HCEC 1CT (cell line): ENCODE measurements around the gene BFSP1.

Source experiments
- DNase-seq: peaks from one replicate; pipeline ENCODE4 v3.0.0-alpha.2; 2017

BFSP1 gene

GRCh38 chr20:17556837-17557674 is 25.9 kb upstream of the BFSP1 start:
- no peak for DNase-seq

GRCh38 chr20:17555106-17555505 is 23.9 kb upstream of the BFSP1 start:
- DNase-seq = no peak

- no peak for DNase-seq
Measured at GRCh38 chr20:17549131-17549530, 18.0 kb upstream of the BFSP1 start.

GRCh38 chr20:17545127-17545526 is 13.9 kb upstream of the BFSP1 start:
- no peak for DNase-seq

GRCh38 chr20:17543531-17544131 is 12.5 kb upstream of the BFSP1 start:
- peak; percentile 68 for DNase-seq

GRCh38 chr20:17542993-17543412 is 11.8 kb upstream of the BFSP1 start:
- peak; percentile 72 for DNase-seq

GRCh38 chr20:17542481-17542880 is 11.3 kb upstream of the BFSP1 start:
- DNase-seq = no peak

GRCh38 chr20:17541996-17542395 is 10.8 kb upstream of the BFSP1 start:
- peak; percentile 92 for DNase-seq

GRCh38 chr20:17541596-17541995 is 10.4 kb upstream of the BFSP1 start:
- DNase-seq = no peak

GRCh38 chr20:17538517-17539170 is 7.5 kb upstream of the BFSP1 start:
- no peak for DNase-seq

- DNase-seq = no peak
Measured at GRCh38 chr20:17537959-17538358, 6.8 kb upstream of the BFSP1 start.

- peak; percentile 76 for DNase-seq
Measured at GRCh38 chr20:17536944-17537444, 5.8 kb upstream of the BFSP1 start.

- no peak for DNase-seq
Measured at GRCh38 chr20:17534077-17534476, 2.9 kb upstream of the BFSP1 start.

- DNase-seq = peak; percentile 57
Measured at GRCh38 chr20:17533396-17533795, 2.2 kb upstream of the BFSP1 start.

GRCh38 chr20:17531665-17532025 is 466 bp upstream of the BFSP1 start:
- DNase-seq = no peak

- no peak for DNase-seq
Measured at GRCh38 chr20:17530153-17530552, 1.0 kb downstream of the BFSP1 start.

- DNase-seq = no peak
Measured at GRCh38 chr20:17529586-17529985, 1.6 kb downstream of the BFSP1 start.

- no peak for DNase-seq
Measured at GRCh38 chr20:17525650-17526049, 5.5 kb downstream of the BFSP1 start.

GRCh38 chr20:17525132-17525531 is 6.0 kb downstream of the BFSP1 start:
- no peak for DNase-seq

GRCh38 chr20:17524560-17524959 is 6.6 kb downstream of the BFSP1 start:
- DNase-seq = no peak

GRCh38 chr20:17523326-17523725 is 7.9 kb downstream of the BFSP1 start:
- DNase-seq = no peak

GRCh38 chr20:17522528-17522927 is 8.7 kb downstream of the BFSP1 start:
- no peak for DNase-seq

- DNase-seq = no peak
Measured at GRCh38 chr20:17520583-17520982, 10.6 kb downstream of the BFSP1 start.
